Measurements from ENCODE around the gene USP48.
"Not testable (repeated sequence)": the region's sequence is repeated elsewhere in the genome, so short reads cannot be mapped to it uniquely, and the experiment has no call there.

USP48 gene

GRCh38 chr1:21637514-21637913, 145.4 kb downstream of the USP48 start:
- DNase-seq (ENCODE audit: low read depth, low spot score): no peak

- no peak for DNase-seq (ENCODE audit: low read depth, low spot score)
Measured at GRCh38 chr1:21636029-21636428, 146.9 kb downstream of the USP48 start.

- DNase-seq (ENCODE audit: low read depth, low spot score): no peak
Measured at GRCh38 chr1:21634806-21635535, 148.0 kb downstream of the USP48 start.

GRCh38 chr1:21633992-21634805, 148.8 kb downstream of the USP48 start:
- no peak for DNase-seq (ENCODE audit: low read depth, low spot score)

- no peak for DNase-seq (ENCODE audit: low read depth, low spot score)
Measured at GRCh38 chr1:21633141-21633755, 149.7 kb downstream of the USP48 start.

GRCh38 chr1:21631944-21632887, 150.7 kb downstream of the USP48 start:
- no peak for DNase-seq (ENCODE audit: low read depth, low spot score)

- DNase-seq (ENCODE audit: low read depth, low spot score): not testable (repeated sequence)
Measured at GRCh38 chr1:21631590-21631943, 151.4 kb downstream of the USP48 start.

- no peak for DNase-seq (ENCODE audit: low read depth, low spot score)
Measured at GRCh38 chr1:21630571-21631343, 152.2 kb downstream of the USP48 start.

GRCh38 chr1:21629971-21630370, 153.0 kb downstream of the USP48 start:
- no peak for DNase-seq (ENCODE audit: low read depth, low spot score)

- DNase-seq (ENCODE audit: low read depth, low spot score): no peak
Measured at GRCh38 chr1:21628798-21629393, 154.1 kb downstream of the USP48 start.
